ENCODE measurements around the gene ZNRF3.

- TF ChIP-seq CTCF (IDR thresholded peaks at IDR 0.05) (no peak), ZFX (IDR thresholded peaks at IDR 0.05; ENCODE audit: borderline replicate concordance) (no peak)
Observed at GRCh38 chr22:29053048-29053702, 169.8 kb downstream of the ZNRF3 start.
